Peyer's patch (tissue), 4 donors: ENCODE measurements around the gene PRM3.

ENCODE experiments used
- CTCF ChIP-seq, 6 experiments: fragments of 450-650 bp in 4 of 6; fragments of 200-600 bp in 2 of 6; sonication (generic) in 1 of 6; IDR thresholded peaks; one replicate each; pipeline ENCODE4 v1.5.1; 2017 to 2019; ENCODE audit warnings: antibody characterized with exemption in 6 of 6, mild to moderate bottlenecking in 3 of 6, moderate library complexity in 1 of 6
- POLR2A ChIP-seq, 2 donors: fragments of 450-650 bp; IDR thresholded peaks; one replicate each; pipeline ENCODE4 v1.5.1; 2017; ENCODE audit warnings: antibody characterized with exemption in 2 of 2, mild to moderate bottlenecking in 2 of 2, moderate library complexity in 2 of 2

GRCh38 chr16:11257131-11257938 is 16.1 kb downstream of the PRM3 start:
- TF ChIP-seq POLR2A (IDR thresholded peaks at IDR 0.05) (peak in 1 of 2 donors; percentile 15), CTCF (IDR thresholded peaks at IDR 0.05) (peak; percentile 36 to 78 (median 70))
